Endodermal cell (in vitro differentiated cells): ENCODE measurements around the gene HSPA1A. TPM values are rescaled to one million over a fixed set of nuclear protein-coding genes. Genes with fewer than 3 reads are reported as not detected.
A peak's percentile ranks its signal among the peaks of the same experiment; 100 is the strongest.
"Not testable (repeated sequence)": the region's sequence is repeated elsewhere in the genome, so short reads cannot be mapped to it uniquely, and the experiment has no call there.

ENCODE experiments used
- DNase-seq: peaks from one replicate; pipeline ENCODE4 v3.0.0-alpha.2; 2017
- H3K27ac ChIP-seq: 2 replicates; pipeline ENCODE4 v1.5.1; 2013; ENCODE audit warnings: mild to moderate bottlenecking, low read depth, low read length, moderate library complexity
- H3K27me3 ChIP-seq: 2 replicates; pipeline ENCODE4 v1.6.1; 2013; ENCODE audit warnings: mild to moderate bottlenecking, low read length, moderate library complexity; ENCODE audit not compliant: insufficient read depth, control insufficient read depth, poor library complexity, severe bottlenecking
- H3K36me3 ChIP-seq: 2 replicates; pipeline ENCODE4 v1.7.0; 2013; ENCODE audit warnings: mild to moderate bottlenecking, low read length, moderate library complexity; ENCODE audit not compliant: control insufficient read depth, insufficient read depth
- H3K4me1 ChIP-seq: one replicate; pipeline ENCODE4 v1.7.0; 2013; ENCODE audit warnings: low read length; ENCODE audit not compliant: control insufficient read depth, insufficient read depth
- H3K4me3 ChIP-seq: 2 replicates; pipeline ENCODE4 v1.5.1; 2013; ENCODE audit warnings: mild to moderate bottlenecking, low read length, moderate library complexity
- H3K9ac ChIP-seq: 2 replicates; pipeline ENCODE4 v1.6.1; 2013; ENCODE audit warnings: mild to moderate bottlenecking, low read length, moderate library complexity; ENCODE audit not compliant: poor library complexity, severe bottlenecking; ENCODE audit errors: extremely low read depth
- H3K9me3 ChIP-seq: 2 replicates; pipeline ENCODE4 v1.6.1; 2013; ENCODE audit warnings: mild to moderate bottlenecking, low read length, moderate library complexity; ENCODE audit not compliant: control insufficient read depth
- H3K27ac Mint-ChIP-seq: 2 replicates; pipeline ENCODE4 v1.8.0; 2020; ENCODE audit warnings: mixed read lengths
- H3K27me3 Mint-ChIP-seq: 2 replicates; pipeline ENCODE4 v1.8.0; 2021; ENCODE audit warnings: mild to moderate bottlenecking, mixed read lengths; ENCODE audit not compliant: insufficient read depth
- H3K36me3 Mint-ChIP-seq: 2 replicates; pipeline ENCODE4 v1.8.0; 2020; ENCODE audit warnings: low read depth, mixed read lengths
- H3K4me1 Mint-ChIP-seq: 2 replicates; pipeline ENCODE4 v1.8.0; 2020; ENCODE audit warnings: mixed read lengths
- H3K4me3 Mint-ChIP-seq: 2 replicates; pipeline ENCODE4 v1.8.0; 2020; ENCODE audit warnings: mild to moderate bottlenecking, moderate library complexity, mixed read lengths
- H3K9me3 Mint-ChIP-seq: 2 replicates; pipeline ENCODE4 v1.8.0; 2020; ENCODE audit warnings: mild to moderate bottlenecking, mixed read lengths
- CTCF ChIP-seq: fragments of 200-600 bp; sonication (generic); conservative IDR thresholded peaks from 2 replicates; pipeline ENCODE4 v1.5.0; 2021; ENCODE audit warnings: antibody characterized with exemption, mild to moderate bottlenecking
- WGBS, 2 experiments: methylation state at CpG; one replicate each; pipeline versions ENCODE4 v1.1.5 to v1.1.7; 2013; ENCODE audit warnings: missing lambda C conversion rate in 2 of 2, mixed read lengths in 1 of 2; ENCODE audit not compliant: insufficient coverage in 1 of 2, insufficient read length in 1 of 2; 5-methylcytosine and 5-hydroxymethylcytosine counted together
- total RNA-seq, 2 donors: library from RNA; stranded (reverse); fragmentation: NEBNext Ultra II Directional in 1 of 2; extraction: Animal tissue kit (Norgen Biotek cat#: 25700) in 1 of 2; gene quantifications; 2 replicates in 1 of 2; 3 replicates in 1 of 2; pipeline ENCODE4 v1.2.1, GENCODE V29; 2021

Gene HSPA1A
- total RNA-seq, 2 donors from 2014 or later, result 53.1 to 62.6 TPM

- Histone ChIP-seq H3K36me3 (peaks cover 17% of the 10 kb centered on the region), H3K27ac (peak overlapping the region; percentile 74), H3K9ac (peak overlapping the region; percentile 82), H3K9me3 (no peaks in the 10 kb centered on the region), H3K27me3 (no peaks in the 10 kb centered on the region), H3K4me3 (peak overlapping the region; percentile 97), H3K4me1 (no peaks in the 10 kb centered on the region)
- no peaks in the 10 kb centered on the region for H3K27me3 Mint-ChIP-seq
- no peak for TF ChIP-seq CTCF
- H3K9me3 Mint-ChIP-seq, result no peaks in the 10 kb centered on the region
- H3K36me3 Mint-ChIP-seq, result peaks cover 22% of the 10 kb centered on the region
- peaks cover 6% of the 10 kb centered on the region for H3K4me1 Mint-ChIP-seq
- H3K4me3 Mint-ChIP-seq, result peak overlapping the region; percentile 87
- DNase-seq, result no peak
- WGBS, 2 experiments, result 18 to 20% methylated on average over 5 to 7 of the region's 7 CpGs
- peak overlapping the region; percentile 93 for H3K27ac Mint-ChIP-seq
These were observed 9.3 kb upstream of the HSPA1A start for GRCh38 chr6:31805939-31806469.

GRCh38 chr6:31806470-31807272, 8.7 kb upstream of the HSPA1A start, which contains the start of gene LSM2:
Gene LSM2 (minus strand): TSS chr6:31806966. CDS start chr6:31806757, 209 bp downstream.
- Mint-ChIP-seq H3K4me1 (peaks cover 6% of the 10 kb centered on the region), H3K9me3 (no peaks in the 10 kb centered on the region), H3K4me3 (peak within 1 kb of the TSS; percentile 87), H3K27ac (peak within 1 kb of the TSS; percentile 93), H3K36me3 (peaks cover 15% of the 10 kb centered on the region), H3K27me3 (no peaks in the 10 kb centered on the region)
- peak within 1 kb of the TSS; percentile 82 for H3K9ac ChIP-seq
- H3K36me3 ChIP-seq, result peaks cover 14% of the 10 kb centered on the region
- peak; percentile 98 for DNase-seq
- H3K27me3 ChIP-seq, result no peaks in the 10 kb centered on the region
- WGBS, 2 experiments, result 0% methylated on average over 16 to 50 of the region's 51 CpGs
- no peaks in the 10 kb centered on the region for H3K9me3 ChIP-seq
- no peaks in the 10 kb centered on the region for H3K4me1 ChIP-seq
- peak within 1 kb of the TSS; percentile 97 for H3K4me3 ChIP-seq
- TF ChIP-seq CTCF, result peak; percentile 50
- peak within 1 kb of the TSS; percentile 74 for H3K27ac ChIP-seq

- H3K4me3 ChIP-seq, H3K27ac ChIP-seq, H3K4me3 Mint-ChIP-seq, H3K9me3 ChIP-seq, H3K27me3 Mint-ChIP-seq, DNase-seq, H3K9ac ChIP-seq, H3K4me1 ChIP-seq, H3K27ac Mint-ChIP-seq, H3K36me3 Mint-ChIP-seq, H3K9me3 Mint-ChIP-seq, H3K36me3 ChIP-seq, H3K4me1 Mint-ChIP-seq, H3K27me3 ChIP-seq: not testable (repeated sequence)
- WGBS, 2 experiments, result 93 to 100% methylated on average over 8 to 10 of the region's 10 CpGs
These were observed 6.7 kb upstream of the HSPA1A start for GRCh38 chr6:31808599-31808998.
